OCI-M2 (cell line): ENCODE data around the gene FADS6.
"Not testable (repeated sequence)": the region's sequence is repeated elsewhere in the genome, so short reads cannot be mapped to it uniquely, and the experiment has no call there.

ENCODE experiments used
- DNase-seq: peaks from one replicate; lab custom pipeline; 2025; ENCODE audit not compliant: unreplicated experiment; lab: John Stamatoyannopoulos, UW

FADS6 gene

GRCh38 chr17:74921026-74921681 lies 27.7 kb upstream of the FADS6 start:
- DNase-seq = no peak

GRCh38 chr17:74920642-74921025 lies 27.2 kb upstream of the FADS6 start:
- no peak for DNase-seq

GRCh38 chr17:74920306-74920620 lies 26.8 kb upstream of the FADS6 start:
- DNase-seq = no peak

- no peak for DNase-seq
These were observed 26.2 kb upstream of the FADS6 start for GRCh38 chr17:74919440-74920305.

DNA sequence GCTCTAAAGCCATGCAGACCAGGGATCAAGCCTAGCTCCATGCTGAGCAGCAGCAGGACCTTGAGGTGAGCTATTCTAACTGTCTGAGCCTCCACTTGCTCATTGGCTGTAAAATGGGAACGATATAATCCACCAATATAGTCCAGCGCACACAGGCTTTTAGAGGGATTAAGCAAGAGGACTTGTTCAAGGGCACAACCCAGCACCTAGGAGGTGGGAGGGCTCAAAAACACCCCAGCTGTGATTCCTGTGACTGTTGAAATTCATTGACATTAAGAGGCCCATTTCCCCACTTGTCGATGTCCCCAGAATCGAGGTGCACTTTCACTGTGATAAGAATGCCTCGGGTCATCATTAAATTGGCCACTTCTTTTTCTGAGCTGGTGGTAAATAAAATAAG lies 25.5 kb upstream of the FADS6 start:
- DNase-seq = no peak

DNA sequence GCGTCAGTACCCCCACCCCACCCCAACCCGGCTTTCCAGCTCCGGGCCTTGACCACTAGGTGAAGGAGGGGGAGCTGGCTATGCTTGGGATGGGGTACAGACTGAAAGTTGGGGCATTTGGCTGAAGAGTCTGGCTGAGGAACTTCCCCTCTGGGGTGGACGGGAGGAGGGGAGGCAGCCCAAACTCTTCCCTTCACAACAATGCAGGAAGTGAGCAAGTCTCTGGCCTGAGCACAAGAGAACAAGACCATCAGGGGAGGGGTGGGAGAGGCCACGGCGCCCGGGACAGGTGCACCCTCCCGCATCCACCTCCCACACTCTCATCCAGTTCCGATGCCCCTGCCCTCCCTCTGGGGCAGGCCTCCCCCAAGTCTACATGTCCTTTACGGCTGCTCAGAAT lies 24.0 kb upstream of the FADS6 start:
- DNase-seq = no peak

- no peak for DNase-seq
These were observed 23.4 kb upstream of the FADS6 start for GRCh38 chr17:74916851-74917199.

DNA sequence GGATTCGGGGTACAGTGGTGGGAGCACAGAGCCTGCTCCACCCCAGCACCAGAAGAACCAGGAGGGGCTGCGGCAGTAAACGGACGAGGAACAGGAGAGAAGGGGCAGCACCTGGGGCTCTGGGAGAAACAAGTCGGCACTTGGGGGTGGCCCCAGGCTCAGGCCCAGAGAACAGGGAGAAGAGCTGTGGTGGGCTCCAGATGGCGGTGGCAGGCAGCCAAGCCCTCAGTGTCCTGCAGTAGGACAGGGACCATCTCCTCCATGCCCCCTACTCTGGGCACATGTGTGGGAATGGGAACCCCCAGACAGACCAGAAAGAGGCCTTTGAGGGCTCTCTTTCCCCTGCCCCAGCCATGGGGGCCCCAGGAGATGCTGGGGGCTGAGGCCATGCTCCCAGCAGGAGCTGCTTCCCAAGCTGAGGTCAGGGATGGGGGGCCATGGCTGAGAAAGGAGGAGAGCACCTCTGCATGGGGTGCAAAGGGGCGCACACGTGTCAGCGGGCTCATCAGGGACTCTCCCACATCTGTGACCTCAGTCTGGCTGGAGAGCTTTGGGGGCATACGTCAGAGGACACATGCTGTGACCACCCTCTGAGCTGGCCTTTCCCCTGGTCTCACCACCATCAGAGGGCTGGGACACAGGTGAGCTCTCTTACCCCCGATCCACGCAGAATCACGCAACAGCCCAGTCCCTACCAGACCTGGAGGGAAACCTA lies 22.9 kb upstream of the FADS6 start:
- DNase-seq = no peak

DNA sequence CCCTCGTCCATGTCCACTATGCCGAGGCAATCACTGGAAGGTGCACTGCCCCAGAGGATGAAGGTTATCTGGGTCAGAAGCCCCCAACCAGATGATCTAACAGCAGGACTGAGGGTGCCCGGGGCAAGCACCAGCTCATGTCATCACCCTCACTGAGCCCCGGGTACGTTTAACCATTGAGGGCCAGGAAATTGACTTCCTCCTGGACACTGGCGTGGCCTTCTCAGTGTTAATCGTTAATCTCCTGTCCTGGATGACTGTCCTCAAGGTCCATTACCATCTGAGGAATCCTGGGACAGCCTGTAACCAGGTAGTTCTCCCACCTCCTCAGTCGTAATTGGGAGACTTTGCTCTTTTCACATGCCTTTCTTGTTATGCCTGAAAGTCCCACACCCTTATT lies 18.0 kb upstream of the FADS6 start:
- DNase-seq = not testable (repeated sequence)

GRCh38 chr17:74909097-74909496 lies 15.7 kb upstream of the FADS6 start:
- not testable (repeated sequence) for DNase-seq

DNA sequence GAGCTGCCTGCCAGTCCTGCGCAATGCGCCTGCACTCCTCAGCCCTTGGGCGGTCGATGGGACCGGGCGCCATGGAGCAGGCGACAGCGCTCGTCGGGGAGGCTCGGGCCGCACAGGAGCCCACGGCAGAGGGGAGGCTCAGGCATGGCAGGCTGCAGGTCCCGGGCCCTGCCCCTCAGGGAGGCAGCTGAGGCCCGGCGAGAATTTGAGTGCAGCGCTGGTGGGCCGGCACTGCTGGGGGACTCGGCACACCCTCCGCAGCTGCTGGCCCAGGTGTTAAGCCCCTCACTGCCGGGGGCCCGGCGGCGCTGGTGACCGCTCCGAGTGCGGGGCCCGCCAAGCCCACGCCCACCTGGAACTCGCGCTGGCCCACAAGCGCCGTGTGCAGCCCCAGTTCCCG lies 13.6 kb upstream of the FADS6 start:
- DNase-seq = no peak

GRCh38 chr17:74906214-74906793 lies 12.9 kb upstream of the FADS6 start:
- DNase-seq = not testable (repeated sequence)

- DNase-seq = no peak
These were observed 11.4 kb upstream of the FADS6 start for GRCh38 chr17:74904687-74905409.

GRCh38 chr17:74903671-74904070 lies 10.2 kb upstream of the FADS6 start:
- no peak for DNase-seq

GRCh38 chr17:74903034-74903433 lies 9.6 kb upstream of the FADS6 start:
- no peak for DNase-seq

GRCh38 chr17:74901353-74902135 lies 8.1 kb upstream of the FADS6 start:
- DNase-seq = no peak

DNA sequence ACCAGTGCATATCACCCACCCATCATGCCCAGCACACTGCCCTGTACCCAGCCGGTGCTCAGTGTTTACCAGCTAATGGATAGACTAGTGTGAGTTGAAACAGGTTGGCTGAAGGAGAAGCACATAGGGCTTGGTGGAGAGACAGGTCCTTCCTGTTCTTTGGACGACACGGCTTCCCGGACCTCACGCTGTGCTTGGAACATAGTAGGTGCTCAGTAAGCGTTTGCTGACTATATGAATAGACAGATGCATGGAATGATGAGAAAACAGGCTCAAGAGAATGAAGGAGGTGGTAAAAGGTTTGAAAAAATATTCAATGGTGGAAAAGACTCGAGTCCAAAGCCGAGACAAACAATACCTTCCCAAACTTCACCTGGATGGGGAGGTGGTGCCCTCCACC lies 6.8 kb upstream of the FADS6 start:
- no peak for DNase-seq

DNA sequence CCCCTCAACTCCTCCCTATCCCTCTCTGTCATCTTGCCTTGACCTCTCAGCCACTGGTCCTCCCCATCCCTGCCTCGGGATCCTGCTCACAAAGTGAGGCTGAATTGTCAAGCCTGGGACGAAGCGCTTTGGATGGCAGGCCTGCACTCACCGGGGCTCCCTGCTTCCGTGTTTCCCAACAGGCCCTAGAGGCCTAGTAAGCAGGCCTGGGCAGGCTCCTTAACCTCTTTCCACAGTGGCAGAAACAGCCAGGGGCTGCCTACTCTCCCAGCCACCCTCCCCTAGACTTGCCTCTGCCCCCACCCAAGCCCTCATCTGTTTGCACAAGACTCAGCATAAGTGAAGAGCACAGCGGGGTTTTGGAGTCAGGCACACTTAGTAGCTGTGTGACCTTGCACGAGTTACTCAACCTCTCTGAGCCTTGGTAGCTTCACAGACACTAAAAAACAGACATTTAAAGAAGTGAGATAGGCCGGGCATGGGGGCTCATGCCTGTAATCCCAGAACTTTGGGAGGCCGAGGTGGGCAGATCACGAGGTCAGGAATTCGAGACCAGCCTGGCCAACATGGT lies 5.0 kb upstream of the FADS6 start:
- no peak for DNase-seq

GRCh38 chr17:74893936-74894671 lies 671 bp upstream of the FADS6 start:
- DNase-seq = no peak
